GM12891 (cell line): Measurements from ENCODE around the gene PTGR2. TPM values are rescaled to one million over a fixed set of nuclear protein-coding genes. Genes with fewer than 3 reads are reported as not detected.

Experiments
- DNase-seq: peaks from one replicate; pipeline ENCODE4 v3.0.0; 2011; ENCODE audit warnings: low spot score; ENCODE audit not compliant: insufficient read length
- FAIRE-seq: peaks from 2 replicates; lab custom pipeline; 2011; peaks lifted over from hg19 to GRCh38; lab: Jason Lieb, UNC
- PAX5 ChIP-seq: IDR thresholded peaks from 2 replicates; pipeline ENCODE4 v1.6.1; 2011; ENCODE audit warnings: low read length, moderate library complexity, mild to moderate bottlenecking; ENCODE audit not compliant: insufficient read depth, severe bottlenecking
- POLR2A ChIP-seq: IDR thresholded peaks from 2 replicates; pipeline ENCODE4 v1.6.1; 2011; ENCODE audit warnings: low read depth, low read length, control low read depth
- POLR2AphosphoS5 ChIP-seq: IDR thresholded peaks from 2 replicates; pipeline ENCODE4 v1.6.1; 2011; ENCODE audit warnings: low read depth, low read length, control low read depth
- POU2F2 ChIP-seq: IDR thresholded peaks from 2 replicates; pipeline ENCODE4 v1.6.1; 2011; ENCODE audit warnings: low read depth, mild to moderate bottlenecking, control low read depth, low read length, moderate library complexity
- SPI1 ChIP-seq: IDR thresholded peaks from 2 replicates; pipeline ENCODE4 v1.6.1; 2011; ENCODE audit warnings: low read depth, low read length, control low read depth
- TAF1 ChIP-seq: IDR thresholded peaks from 2 replicates; pipeline ENCODE4 v1.6.1; 2011; ENCODE audit warnings: low read depth, low read length, control low read depth
- polyA plus RNA-seq: library from polyadenylated mRNA; unstranded; fragments of >200 nt; gene quantifications from one replicate; pipeline ENCODE4 v1.2.1, GENCODE V29; 2012; ENCODE audit warnings: low read depth, missing spikeins, inconsistent platforms; ENCODE audit not compliant: missing spikeins

The PTGR2 gene
- 4.8 TPM for polyA plus RNA-seq

- peak; percentile 86 for FAIRE-seq
- TF ChIP-seq POLR2A (peak; percentile 95), PAX5 (no peak), TAF1 (peak; percentile 86), POLR2AphosphoS5 (peak; percentile 93), POU2F2 (peak; percentile 80; the same call in 1 of the 2 replicates), SPI1 (no peak)
Measured at GRCh38 chr14:73851567-73852382, at the start of gene PTGR2. Gene PTGR2, plus strand, starts transcription at chr14:73851831. Its CDS starts 7,032 bp downstream, at chr14:73858863.

GRCh38 chr14:73802431-73803188 lies 49.0 kb upstream of the PTGR2 start:
- FAIRE-seq (no peak), DNase-seq (no peak)
- TF ChIP-seq PAX5, result no peak
- no peak for TF ChIP-seq POLR2A
- TF ChIP-seq POLR2AphosphoS5, result no peak
- TF ChIP-seq SPI1, result no peak
- no peak for TF ChIP-seq TAF1
- no peak for TF ChIP-seq POU2F2

More at GRCh38 chr14:73851567-73852382, at the start of gene PTGR2:
- DNase-seq, result peak; percentile 90

DNA sequence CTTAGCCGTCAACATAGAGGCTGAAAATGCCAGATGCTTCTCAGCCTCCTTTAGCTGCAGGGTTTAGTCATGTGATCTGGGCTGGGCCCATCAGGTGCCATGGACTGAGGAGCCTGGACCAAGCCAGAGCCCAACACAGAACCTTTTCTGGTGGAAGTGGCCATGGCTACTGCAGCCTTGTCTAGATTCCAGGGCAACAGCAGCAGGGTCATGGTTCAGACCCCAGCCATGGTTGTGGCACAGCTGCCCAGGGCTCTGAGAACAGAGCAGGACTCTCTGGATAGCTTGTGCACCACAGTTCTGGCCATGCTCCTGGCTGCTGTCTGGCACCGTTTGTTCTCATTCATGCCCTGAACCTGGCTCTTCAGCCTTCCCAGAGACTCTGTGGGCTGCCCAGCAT lies 47.0 kb upstream of the PTGR2 start:
- FAIRE-seq, result no peak
- TF ChIP-seq POLR2AphosphoS5, result no peak
- TF ChIP-seq TAF1, result no peak
- no peak for TF ChIP-seq PAX5
- no peak for TF ChIP-seq POLR2A
- TF ChIP-seq SPI1, result no peak
- no peak for TF ChIP-seq POU2F2
- DNase-seq, result no peak

GRCh38 chr14:73807457-73807856 lies 44.2 kb upstream of the PTGR2 start:
- no peak for FAIRE-seq
- TF ChIP-seq POLR2A (no peak), POU2F2 (no peak), POLR2AphosphoS5 (no peak), TAF1 (no peak), PAX5 (no peak), SPI1 (no peak)
- no peak for DNase-seq

DNA sequence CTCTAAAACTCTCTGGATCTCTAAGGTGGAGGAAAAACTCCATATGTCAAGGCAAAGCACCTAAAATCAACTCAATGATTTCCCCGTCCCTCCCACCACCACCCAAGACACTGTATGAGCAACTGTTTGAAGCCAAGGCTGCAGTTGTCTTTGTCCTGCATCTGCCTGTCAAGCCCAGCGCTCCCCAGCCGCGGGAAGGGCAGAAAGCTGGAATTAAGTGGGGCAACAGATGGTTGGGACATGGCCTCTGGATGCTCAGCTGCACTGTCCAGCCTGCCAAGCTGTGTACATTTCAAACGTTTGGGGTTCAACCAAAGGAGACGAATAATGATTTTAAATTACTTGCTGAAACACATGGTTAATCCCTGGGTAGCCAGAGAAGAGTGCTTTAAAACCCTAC lies 42.2 kb upstream of the PTGR2 start:
- no peak for DNase-seq

DNA sequence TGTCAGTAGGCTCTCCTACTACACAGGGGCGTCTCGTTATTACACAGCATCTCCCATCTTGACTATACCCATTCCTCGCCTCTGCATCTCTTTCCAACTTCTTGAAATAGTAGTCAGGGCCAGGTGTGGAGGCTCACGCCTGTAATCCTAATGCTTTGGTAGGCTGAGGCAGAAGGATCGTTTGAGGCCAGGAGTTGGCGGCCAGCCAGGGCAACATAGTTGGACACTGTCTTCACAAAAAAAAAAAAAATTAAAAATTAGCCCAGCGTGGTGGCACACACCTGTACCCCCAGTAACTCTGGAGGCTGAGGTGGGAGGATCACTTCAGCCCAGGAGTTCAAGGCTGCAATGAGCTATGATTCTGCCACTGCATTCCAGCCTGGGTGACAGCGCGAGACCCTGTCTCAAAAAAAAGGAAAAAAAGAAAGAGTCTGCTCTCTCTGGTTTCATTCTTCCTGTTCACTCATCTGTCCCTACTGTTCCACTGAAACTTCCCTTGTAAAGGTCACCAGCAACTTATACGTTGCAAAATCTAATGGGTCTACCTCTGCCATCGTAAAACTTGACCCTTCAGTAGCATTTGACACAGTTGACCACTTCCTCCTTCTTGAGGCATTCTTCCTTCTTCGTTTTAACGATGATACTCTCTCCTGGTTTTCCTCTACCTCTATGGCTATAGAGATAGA lies 41.0 kb upstream of the PTGR2 start:
- TF ChIP-seq TAF1 (no peak), POLR2AphosphoS5 (no peak), SPI1 (peak; percentile 66)
- no peak for FAIRE-seq
- DNase-seq, result no peak

More for the DNA sequence above, 42.2 kb upstream of the PTGR2 start:
- no peak for FAIRE-seq
- TF ChIP-seq PAX5, result no peak
- no peak for TF ChIP-seq POLR2AphosphoS5
- TF ChIP-seq SPI1, result no peak
- TF ChIP-seq POLR2A, result no peak
- TF ChIP-seq TAF1, result no peak
- no peak for TF ChIP-seq POU2F2

GRCh38 chr14:73811164-73811503 lies 40.5 kb upstream of the PTGR2 start:
- FAIRE-seq (no peak), DNase-seq (no peak)
- TF ChIP-seq TAF1 (no peak), PAX5 (no peak), POLR2A (no peak), POU2F2 (no peak), POLR2AphosphoS5 (no peak), SPI1 (no peak)

DNA sequence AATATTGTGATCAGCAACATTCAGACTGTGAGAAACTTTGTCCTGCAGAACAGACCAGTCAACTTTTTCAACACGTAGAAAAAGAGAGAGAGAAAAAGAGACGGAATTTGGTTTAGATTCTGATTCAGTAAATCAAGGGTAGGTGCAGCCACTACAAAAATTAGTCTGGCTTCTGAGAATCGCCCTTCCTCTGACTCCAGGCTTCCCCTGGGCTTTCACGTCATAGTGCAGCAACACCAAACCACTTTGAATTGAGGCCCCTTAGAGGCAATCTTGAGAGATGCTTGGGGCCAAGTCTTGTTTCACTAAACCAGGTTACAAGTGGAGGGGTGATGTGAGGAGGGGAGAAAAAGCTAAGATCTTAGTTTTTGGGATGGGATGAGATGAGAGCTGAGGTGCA lies 37.5 kb upstream of the PTGR2 start:
- FAIRE-seq (no peak), DNase-seq (no peak)
- no peak for TF ChIP-seq SPI1
- TF ChIP-seq POU2F2, result no peak
- TF ChIP-seq PAX5, result no peak
- TF ChIP-seq POLR2AphosphoS5, result no peak
- TF ChIP-seq POLR2A, result no peak
- TF ChIP-seq TAF1, result no peak

DNA sequence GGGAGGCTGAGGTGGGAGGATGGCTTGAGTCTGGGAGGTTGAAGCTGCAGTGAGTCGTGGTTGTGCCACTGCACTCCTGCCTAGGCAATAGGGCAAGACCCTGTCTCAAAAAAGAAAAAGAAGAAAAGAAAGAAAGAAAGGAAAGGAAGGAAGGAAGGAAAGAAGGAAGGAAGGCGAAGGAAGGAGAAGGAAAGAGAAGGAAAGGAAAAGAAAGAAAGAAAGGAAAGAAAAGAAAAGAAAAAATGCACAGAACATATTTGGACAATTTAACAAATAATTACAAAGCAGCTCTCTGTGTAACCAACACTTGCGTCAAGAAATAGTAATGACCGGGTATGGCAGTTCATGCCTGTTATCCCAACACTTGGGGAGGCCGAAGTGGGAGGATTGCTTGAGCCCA lies 35.8 kb upstream of the PTGR2 start:
- TF ChIP-seq POLR2A, result no peak
- no peak for TF ChIP-seq POU2F2
- TF ChIP-seq TAF1, result no peak
- TF ChIP-seq SPI1, result no peak
- TF ChIP-seq PAX5, result no peak
- TF ChIP-seq POLR2AphosphoS5, result no peak
- no peak for FAIRE-seq

More for the DNA sequence above, 35.8 kb upstream of the PTGR2 start:
- no peak for DNase-seq
